ENCODE measurements around the gene TBX5. TPM values are rescaled to one million over a fixed set of nuclear protein-coding genes. Genes with fewer than 3 reads are reported as not detected.

The TBX5 gene
- total and polyA plus RNA-seq, 12 donors: 0.07 to 0.27 (median 0.14) TPM; not detected in 8

GRCh38 chr12:114420944-114421335 is 15.0 kb upstream of the TBX5 start:
- TF ChIP-seq CTCF (IDR thresholded peaks at IDR 0.05): no peak
- no peak for TF ChIP-seq POLR2A (IDR thresholded peaks at IDR 0.05)
- intact Hi-C loops (cut with DNase I): no loop called here
- no peak for DNase-seq
- H3K27ac ChIP-seq: no peak overlapping the region
- peaks cover 13% of the 10 kb centered on the region for H3K27me3 ChIP-seq
- WGBS, 4 donors: 64 to 79% (median 68%) methylated on average over 4 of the region's 4 CpGs
- no peak overlapping the region for H3K4me3 ChIP-seq
- H3K4me1 ChIP-seq (replicated peaks in 1 of 2): no peaks in the 10 kb centered on the region
- H3K36me3 ChIP-seq (replicated peaks in 1 of 2): no peaks in the 10 kb centered on the region
- no peaks in the 10 kb centered on the region for H3K9me3 ChIP-seq (replicated peaks in 1 of 3)

DNA sequence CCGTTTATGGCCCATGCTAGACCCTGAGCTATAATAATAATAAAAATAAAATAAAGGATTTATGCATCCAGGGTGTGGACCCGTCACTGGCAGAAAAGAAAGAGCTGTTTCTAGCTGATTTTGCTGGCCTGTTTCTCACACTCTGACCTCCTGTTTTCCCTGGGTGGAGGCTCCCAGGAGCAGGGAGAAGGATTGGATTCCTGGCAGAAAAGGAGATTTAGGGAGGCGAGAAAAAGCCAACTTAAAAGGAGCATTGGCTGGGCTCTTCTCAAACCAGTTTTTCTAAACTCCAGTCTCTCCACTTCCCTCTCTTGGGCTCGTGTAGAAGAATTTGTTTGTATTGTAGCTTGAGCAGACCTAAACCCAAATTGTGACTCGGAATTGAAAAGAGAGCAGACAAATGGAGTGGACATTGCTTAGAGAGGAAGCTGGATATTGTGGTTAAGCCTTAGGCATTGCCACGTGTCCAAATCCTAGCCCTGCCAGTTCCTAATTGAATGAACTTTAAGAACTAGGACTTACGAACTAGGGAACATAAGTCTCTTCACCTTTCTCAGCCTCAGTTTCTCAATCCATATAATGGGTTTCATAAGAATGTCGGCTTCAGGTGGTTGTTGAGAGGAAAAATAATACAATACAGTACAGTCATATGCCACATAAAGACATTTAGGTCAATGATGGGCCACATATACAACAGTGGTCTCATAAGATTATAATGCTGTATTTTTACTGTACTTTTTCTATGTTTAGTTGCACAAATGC is 14.4 kb upstream of the TBX5 start:
- no peak for DNase-seq
- TF ChIP-seq POLR2A (IDR thresholded peaks at IDR 0.05) (no peak), CTCF (IDR thresholded peaks at IDR 0.05) (no peak)
- no peaks in the 10 kb centered on the region for H3K36me3 ChIP-seq (replicated peaks in 1 of 2)
- WGBS, 4 donors: 53 to 58% (median 55%) methylated on average over 8 of the region's 8 CpGs
- peaks cover 19% of the 10 kb centered on the region for H3K27me3 ChIP-seq
- no peaks in the 10 kb centered on the region for H3K9me3 ChIP-seq (replicated peaks in 1 of 3)
- no peaks in the 10 kb centered on the region for H3K4me1 ChIP-seq (replicated peaks in 1 of 2)
- no peak overlapping the region for H3K4me3 ChIP-seq
- H3K27ac ChIP-seq: no peak overlapping the region
- intact Hi-C loops (cut with DNase I): no loop called here

DNA sequence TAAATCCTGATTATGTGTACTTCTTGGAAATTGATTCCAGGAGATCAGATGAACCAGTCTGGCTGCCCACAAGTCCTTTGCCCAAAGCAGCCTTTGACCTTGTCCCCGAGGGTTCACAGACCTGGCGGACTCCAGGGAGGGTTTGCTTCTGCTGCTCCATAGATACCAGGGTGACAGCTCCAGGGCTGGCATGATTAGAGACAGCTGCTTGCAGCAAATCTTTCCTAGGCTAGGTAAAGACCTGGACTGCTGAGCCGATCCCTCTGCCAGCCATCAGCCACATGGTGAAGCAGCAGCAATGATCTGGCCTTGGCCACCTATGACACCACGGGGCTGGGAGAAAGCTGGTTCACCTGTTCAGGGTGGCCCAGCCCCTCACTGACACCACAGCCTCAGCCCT is 10.1 kb upstream of the TBX5 start:
- peaks cover 54% of the 10 kb centered on the region for H3K27me3 ChIP-seq
- H3K9me3 ChIP-seq (replicated peaks in 1 of 3): no peaks in the 10 kb centered on the region
- H3K27ac ChIP-seq: no peak overlapping the region
- no peak overlapping the region for H3K4me3 ChIP-seq
- H3K4me1 ChIP-seq (replicated peaks in 1 of 2): no peaks in the 10 kb centered on the region
- no peaks in the 10 kb centered on the region for H3K36me3 ChIP-seq (replicated peaks in 1 of 2)
- intact Hi-C loops (cut with DNase I): no loop called here
- TF ChIP-seq POLR2A (IDR thresholded peaks at IDR 0.05): no peak
- DNase-seq: no peak
- 51 to 73% (median 61%) methylated on average over 2 to 4 of the region's 4 CpGs for WGBS, 4 donors

- intact Hi-C loops (cut with DNase I): no loop called here
- TF ChIP-seq CTCF (IDR thresholded peaks at IDR 0.05): no peak
- no peak for TF ChIP-seq POLR2A (IDR thresholded peaks at IDR 0.05)
- Histone ChIP-seq H3K27me3 (peaks cover 59% of the 10 kb centered on the region), H3K4me1 (replicated peaks in 1 of 2) (no peaks in the 10 kb centered on the region), H3K9me3 (replicated peaks in 1 of 3) (no peaks in the 10 kb centered on the region), H3K4me3 (no peak overlapping the region), H3K27ac (no peak overlapping the region), H3K36me3 (replicated peaks in 1 of 2) (no peaks in the 10 kb centered on the region)
- no peak for DNase-seq
- 36 to 45% (median 43%) methylated on average over 4 to 7 of the region's 7 CpGs for WGBS, 4 donors
These were observed 9.6 kb upstream of the TBX5 start for GRCh38 chr12:114415525-114415868.
